Choroid plexus epithelial cell (primary cell): ENCODE measurements around the gene FAM72A.
"Not testable (repeated sequence)": the region's sequence is repeated elsewhere in the genome, so short reads cannot be mapped to it uniquely, and the experiment has no call there.

Experiments used
- DNase-seq: peaks from one replicate; pipeline ENCODE4 v3.0.0-alpha.2; 2010; ENCODE audit warnings: low read depth
- H3K4me3 ChIP-seq: 2 replicates; pipeline ENCODE4 v1.5.1; 2011; ENCODE audit warnings: low read depth, mild to moderate bottlenecking, control low read depth, low read length, moderate library complexity
- TF ChIP-seq, protein P1 (sequence below): conservative IDR thresholded peaks from 2 replicates; pipeline ENCODE4 v1.5.1; 2011; ENCODE audit warnings: low read depth, mild to moderate bottlenecking, control low read depth, inconsistent platforms, low read length, moderate library complexity

FAM72A gene

GRCh38 chr1:206175459-206176113, 27.1 kb downstream of the FAM72A start:
- not testable (repeated sequence) for H3K4me3 ChIP-seq
- TF ChIP-seq, protein P1, sequence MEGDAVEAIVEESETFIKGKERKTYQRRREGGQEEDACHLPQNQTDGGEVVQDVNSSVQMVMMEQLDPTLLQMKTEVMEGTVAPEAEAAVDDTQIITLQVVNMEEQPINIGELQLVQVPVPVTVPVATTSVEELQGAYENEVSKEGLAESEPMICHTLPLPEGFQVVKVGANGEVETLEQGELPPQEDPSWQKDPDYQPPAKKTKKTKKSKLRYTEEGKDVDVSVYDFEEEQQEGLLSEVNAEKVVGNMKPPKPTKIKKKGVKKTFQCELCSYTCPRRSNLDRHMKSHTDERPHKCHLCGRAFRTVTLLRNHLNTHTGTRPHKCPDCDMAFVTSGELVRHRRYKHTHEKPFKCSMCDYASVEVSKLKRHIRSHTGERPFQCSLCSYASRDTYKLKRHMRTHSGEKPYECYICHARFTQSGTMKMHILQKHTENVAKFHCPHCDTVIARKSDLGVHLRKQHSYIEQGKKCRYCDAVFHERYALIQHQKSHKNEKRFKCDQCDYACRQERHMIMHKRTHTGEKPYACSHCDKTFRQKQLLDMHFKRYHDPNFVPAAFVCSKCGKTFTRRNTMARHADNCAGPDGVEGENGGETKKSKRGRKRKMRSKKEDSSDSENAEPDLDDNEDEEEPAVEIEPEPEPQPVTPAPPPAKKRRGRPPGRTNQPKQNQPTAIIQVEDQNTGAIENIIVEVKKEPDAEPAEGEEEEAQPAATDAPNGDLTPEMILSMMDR: peak; percentile 40
- DNase-seq: peak; percentile 36

DNA sequence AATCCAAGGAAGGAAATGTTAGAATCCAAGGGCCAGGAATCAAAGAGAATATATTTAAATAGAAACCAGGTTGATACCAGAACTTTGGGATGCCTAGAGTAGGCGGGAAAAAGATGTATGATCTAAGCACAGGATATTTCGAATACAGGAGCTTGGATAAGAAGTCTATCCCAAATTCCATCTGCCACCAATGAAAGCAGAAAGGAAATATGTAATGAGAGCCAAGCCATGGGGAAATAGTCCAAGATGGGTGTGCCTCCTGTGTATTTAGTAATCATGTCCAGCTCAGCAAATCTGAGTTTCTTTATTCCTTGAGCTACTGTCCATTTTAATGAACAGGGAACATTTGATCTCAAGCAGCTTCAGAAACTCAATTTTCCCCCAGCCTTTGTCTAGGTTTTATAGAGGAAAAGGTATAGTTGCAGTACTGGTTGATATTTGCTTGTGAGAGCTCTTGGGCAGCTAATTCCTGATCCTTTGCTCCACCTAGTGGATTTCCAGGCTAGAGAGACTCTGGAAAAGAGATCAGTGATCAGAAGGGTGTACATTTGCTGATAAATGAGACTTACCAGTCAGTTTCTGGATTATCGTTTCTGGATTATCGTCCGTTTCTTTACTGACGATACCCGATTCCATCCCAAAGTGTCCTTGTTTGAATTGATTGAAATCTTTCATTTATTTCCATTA, 28.3 kb downstream of the FAM72A start:
- DNase-seq: peak; percentile 48
- not testable (repeated sequence) for H3K4me3 ChIP-seq
- TF ChIP-seq, protein P1: peak; percentile 32

DNA sequence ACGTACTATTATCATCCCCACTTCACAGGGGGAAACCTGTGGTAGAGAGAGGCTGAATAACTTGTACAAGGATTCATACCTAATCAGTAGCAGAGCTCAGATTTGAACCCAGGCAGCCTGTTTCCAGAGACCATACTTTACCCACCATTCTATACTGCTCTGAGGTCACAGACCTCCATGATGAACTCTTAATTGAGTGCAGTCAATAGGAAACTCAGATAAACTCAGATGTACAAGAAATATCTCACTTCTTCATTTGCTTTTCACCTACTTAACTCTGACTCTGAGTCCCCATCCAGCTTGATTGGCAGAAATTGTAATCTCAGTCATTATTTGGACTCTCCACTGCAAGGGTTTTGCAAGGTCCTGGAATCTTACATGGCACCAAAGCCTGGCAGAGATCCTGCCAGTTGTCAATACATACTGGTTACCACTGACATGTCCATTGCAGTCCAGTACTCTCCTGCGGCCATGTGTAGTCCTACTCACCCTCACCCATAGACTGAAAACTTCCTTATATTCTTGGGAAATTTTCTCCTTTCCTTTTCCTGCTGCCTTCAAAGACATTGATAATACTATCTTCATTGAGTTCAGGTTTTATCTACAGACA, 29.4 kb downstream of the FAM72A start:
- not testable (repeated sequence) for DNase-seq, H3K4me3 ChIP-seq

DNA sequence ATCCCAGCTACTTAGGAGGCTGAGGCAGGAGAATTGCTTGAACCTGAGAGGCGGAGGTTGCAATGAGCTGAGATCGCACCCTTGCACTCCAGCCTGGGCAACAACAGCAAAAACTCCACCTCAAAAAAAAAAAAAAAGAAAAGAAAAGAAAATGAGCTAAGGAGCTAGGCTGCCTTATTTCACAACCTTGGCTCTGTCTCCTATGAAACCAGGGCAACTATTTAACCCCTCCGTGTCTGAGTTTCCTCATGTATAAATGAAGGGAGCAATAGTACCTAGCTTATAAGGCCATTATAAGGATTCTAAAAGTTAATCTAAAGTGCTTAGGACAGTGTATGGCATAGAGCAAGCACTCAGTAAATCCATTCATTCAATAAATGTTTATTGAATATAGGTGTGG, 32.8 kb downstream of the FAM72A start:
- peak; percentile 76 for DNase-seq
- not testable (repeated sequence) for H3K4me3 ChIP-seq

DNA sequence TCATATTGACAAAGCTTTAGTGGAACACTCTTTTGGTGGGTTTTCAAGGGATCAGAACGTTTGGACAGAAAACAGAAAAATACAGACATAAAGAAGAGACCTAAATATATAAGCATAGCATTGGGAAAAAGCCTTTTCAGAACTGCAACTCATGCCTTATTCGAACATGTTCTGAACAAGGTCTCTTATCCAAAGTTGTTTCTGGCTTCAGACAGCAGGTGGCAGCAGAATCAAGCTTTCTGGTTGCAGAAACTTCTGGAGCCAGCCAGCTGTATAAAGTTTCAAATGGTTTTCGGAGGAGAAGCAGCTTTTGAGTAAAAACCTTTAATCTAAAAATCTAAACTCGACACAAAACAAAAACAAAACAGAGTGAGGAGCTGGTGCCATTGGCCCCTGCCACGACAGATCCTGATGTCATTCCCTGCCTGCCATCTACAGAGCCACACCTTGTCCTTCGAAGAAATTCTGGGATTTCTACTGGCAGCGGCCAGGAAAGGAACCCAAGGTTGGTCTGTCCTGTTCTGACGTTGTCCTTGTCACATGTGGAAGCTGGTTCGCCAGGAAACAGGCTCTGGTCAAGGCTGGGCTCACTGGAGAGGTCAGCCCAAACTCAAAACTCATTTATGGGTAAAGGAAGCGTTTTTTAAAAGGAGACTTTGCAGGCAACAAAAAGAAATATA, 35.1 kb downstream of the FAM72A start:
- DNase-seq: not testable (repeated sequence)

DNA sequence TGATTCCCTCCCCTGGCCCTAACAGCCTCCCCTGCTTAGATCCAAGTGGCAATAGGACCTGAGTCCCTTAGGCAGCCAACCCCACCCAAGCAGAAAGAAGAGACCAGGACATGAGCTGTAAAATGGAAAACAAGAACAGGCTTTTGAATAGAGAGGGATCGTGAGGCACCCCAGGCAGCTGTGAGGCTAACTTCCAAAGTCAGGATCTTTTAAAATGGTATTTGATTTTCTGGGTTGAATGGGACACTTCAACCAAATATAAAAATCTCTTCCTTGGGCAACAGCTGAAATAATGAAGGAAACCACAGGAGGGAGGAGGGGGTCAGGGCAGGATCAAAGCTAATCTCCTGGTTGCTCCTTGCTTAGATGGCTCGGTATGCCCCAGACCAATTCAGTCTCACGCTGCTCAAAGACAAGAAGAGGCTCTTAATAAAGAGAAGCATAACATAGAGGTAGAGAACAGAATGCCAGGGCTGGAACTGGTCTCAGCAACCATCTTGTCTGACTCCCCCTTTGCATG, 56.8 kb downstream of the FAM72A start:
- TF ChIP-seq, protein P1: no peak
- no peak for DNase-seq
- H3K4me3 ChIP-seq: no peak overlapping the region

More for the DNA sequence above, 35.1 kb downstream of the FAM72A start:
- not testable (repeated sequence) for H3K4me3 ChIP-seq

GRCh38 chr1:206144605-206145004, 58.0 kb downstream of the FAM72A start:
- peak; percentile 2 for DNase-seq
- TF ChIP-seq, protein P1: no peak
- no peak overlapping the region for H3K4me3 ChIP-seq

DNA sequence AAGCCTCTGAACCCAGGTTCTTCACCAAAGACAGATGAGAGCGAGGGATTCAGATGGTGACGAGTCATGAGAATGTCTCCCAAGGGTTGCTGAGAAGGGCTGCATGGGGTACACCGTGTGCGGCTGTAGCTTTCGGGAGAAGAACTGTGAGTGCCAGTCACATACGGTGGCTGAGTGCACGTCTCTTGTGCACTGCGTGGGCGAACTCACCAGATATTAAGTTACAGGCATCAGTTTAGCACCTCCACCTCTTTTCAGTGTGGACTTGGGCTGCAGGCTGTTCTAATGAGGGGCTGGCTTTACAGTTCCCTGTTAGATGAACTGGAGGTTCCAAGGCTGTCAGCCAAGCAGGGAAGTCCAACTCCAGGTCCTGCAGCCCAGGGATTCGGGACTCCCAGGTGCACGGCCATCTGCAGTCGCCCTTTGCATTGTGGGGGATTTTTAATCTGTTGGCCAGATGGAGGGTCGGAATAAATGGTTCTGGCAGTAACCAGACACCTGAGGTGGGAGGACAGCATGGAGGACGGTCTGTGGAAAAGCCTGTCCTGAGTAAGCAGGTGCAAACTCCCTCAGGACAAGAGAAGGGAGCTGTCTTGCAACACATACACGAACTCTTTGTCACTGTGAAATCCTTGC, 59.0 kb downstream of the FAM72A start:
- TF ChIP-seq, protein P1: no peak
- DNase-seq: no peak
- H3K4me3 ChIP-seq: no peak overlapping the region
